Tibial nerve (tissue), 4 donors: ENCODE results near the gene TMIGD3.

Source experiments
- EP300 ChIP-seq, 2 donors: sonication (generic); formaldehyde crosslinking; IDR thresholded peaks; one replicate each; pipeline ENCODE4 v1.6.1; 2017; ENCODE audit warnings: antibody characterized with exemption in 2 of 2, mild to moderate bottlenecking in 1 of 2
- POLR2A ChIP-seq, 2 donors: fragments of 450-650 bp; IDR thresholded peaks; one replicate each; pipeline ENCODE4 v1.6.1; 2017; ENCODE audit warnings: antibody characterized with exemption in 2 of 2, mild to moderate bottlenecking in 2 of 2, moderate library complexity in 2 of 2
- TF ChIP-seq, protein P1 (sequence below), 5 experiments: fragments of 200-600 bp in 3 of 5; fragments of 450-650 bp in 2 of 5; sonication (generic) in 3 of 5; IDR thresholded peaks; one replicate each; pipeline ENCODE4 v1.5.1; 2016 to 2019; ENCODE audit warnings: antibody characterized with exemption in 5 of 5, mild to moderate bottlenecking in 3 of 5, moderate library complexity in 2 of 5

DNA sequence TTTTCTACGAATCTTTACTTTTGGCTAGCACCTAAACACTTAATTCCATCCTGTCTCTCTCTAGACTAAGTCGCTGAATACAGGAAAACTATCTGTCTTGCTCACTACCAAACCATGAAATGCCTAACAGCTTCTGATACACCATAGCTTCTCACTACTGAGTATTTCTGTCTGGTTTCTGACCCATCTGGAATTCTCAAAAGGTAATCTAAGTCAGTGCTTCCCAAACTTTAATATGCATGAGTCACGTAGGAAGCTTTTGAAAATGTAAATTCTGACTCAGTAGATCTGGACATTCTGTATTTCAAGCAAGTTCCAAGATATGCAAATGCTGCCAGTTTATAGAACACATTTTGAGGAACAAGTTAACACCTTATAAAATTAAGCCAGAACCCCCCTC lies 66.7 kb downstream of the TMIGD3 start:
- TF ChIP-seq, protein P1, sequence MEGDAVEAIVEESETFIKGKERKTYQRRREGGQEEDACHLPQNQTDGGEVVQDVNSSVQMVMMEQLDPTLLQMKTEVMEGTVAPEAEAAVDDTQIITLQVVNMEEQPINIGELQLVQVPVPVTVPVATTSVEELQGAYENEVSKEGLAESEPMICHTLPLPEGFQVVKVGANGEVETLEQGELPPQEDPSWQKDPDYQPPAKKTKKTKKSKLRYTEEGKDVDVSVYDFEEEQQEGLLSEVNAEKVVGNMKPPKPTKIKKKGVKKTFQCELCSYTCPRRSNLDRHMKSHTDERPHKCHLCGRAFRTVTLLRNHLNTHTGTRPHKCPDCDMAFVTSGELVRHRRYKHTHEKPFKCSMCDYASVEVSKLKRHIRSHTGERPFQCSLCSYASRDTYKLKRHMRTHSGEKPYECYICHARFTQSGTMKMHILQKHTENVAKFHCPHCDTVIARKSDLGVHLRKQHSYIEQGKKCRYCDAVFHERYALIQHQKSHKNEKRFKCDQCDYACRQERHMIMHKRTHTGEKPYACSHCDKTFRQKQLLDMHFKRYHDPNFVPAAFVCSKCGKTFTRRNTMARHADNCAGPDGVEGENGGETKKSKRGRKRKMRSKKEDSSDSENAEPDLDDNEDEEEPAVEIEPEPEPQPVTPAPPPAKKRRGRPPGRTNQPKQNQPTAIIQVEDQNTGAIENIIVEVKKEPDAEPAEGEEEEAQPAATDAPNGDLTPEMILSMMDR (IDR thresholded peaks at IDR 0.05): no peak
- TF ChIP-seq POLR2A (IDR thresholded peaks at IDR 0.05) (no peak), EP300 (IDR thresholded peaks at IDR 0.05) (no peak)
